ENCODE data around the gene RALB. TPM values are rescaled to one million over a fixed set of nuclear protein-coding genes. Genes with fewer than 3 reads are reported as not detected.

The RALB gene
- total and polyA plus RNA-seq, 9 donors = 42.4 to 73.0 (median 57.2) TPM

GRCh38 chr2:120224256-120224655 lies 28.4 kb upstream of the RALB start:
- no peak overlapping the region for H3K27ac ChIP-seq (ENCODE audit: low read length)

GRCh38 chr2:120224735-120225548 lies 27.7 kb upstream of the RALB start:
- no peak overlapping the region for H3K27ac ChIP-seq (ENCODE audit: low read length)
- peaks cover 12% of the 10 kb centered on the region for H3K27me3 ChIP-seq (ENCODE audit: control insufficient read depth, insufficient read depth, low read length)
- no peak for DNase-seq
- WGBS (ENCODE audit: insufficient coverage) = 95% methylated on average over 7 of the region's 9 CpGs
- H3K4me3 ChIP-seq (ENCODE audit: low read length) = no peak overlapping the region
- H3K9me3 ChIP-seq (replicated peaks; ENCODE audit: control insufficient read depth, low read depth, low read length) = peaks cover 17% of the 10 kb centered on the region
- H3K4me1 ChIP-seq (ENCODE audit: control insufficient read depth, insufficient read depth, low read length) = peaks cover 15% of the 10 kb centered on the region
- peaks cover 16% of the 10 kb centered on the region for H3K36me3 ChIP-seq (ENCODE audit: control insufficient read depth, insufficient read depth, low read length)

More at GRCh38 chr2:120224256-120224655, 28.4 kb upstream of the RALB start:
- H3K4me3 ChIP-seq (ENCODE audit: low read length) = no peak overlapping the region
- peaks cover 15% of the 10 kb centered on the region for H3K4me1 ChIP-seq (ENCODE audit: control insufficient read depth, insufficient read depth, low read length)
- H3K9me3 ChIP-seq (replicated peaks; ENCODE audit: control insufficient read depth, low read depth, low read length) = peaks cover 24% of the 10 kb centered on the region
- H3K36me3 ChIP-seq (ENCODE audit: control insufficient read depth, insufficient read depth, low read length) = peaks cover 23% of the 10 kb centered on the region
- WGBS (ENCODE audit: insufficient coverage) = 93% methylated on average over 13 of the region's 13 CpGs
- H3K27me3 ChIP-seq (ENCODE audit: control insufficient read depth, insufficient read depth, low read length) = peaks cover 12% of the 10 kb centered on the region
- no peak for DNase-seq

DNA sequence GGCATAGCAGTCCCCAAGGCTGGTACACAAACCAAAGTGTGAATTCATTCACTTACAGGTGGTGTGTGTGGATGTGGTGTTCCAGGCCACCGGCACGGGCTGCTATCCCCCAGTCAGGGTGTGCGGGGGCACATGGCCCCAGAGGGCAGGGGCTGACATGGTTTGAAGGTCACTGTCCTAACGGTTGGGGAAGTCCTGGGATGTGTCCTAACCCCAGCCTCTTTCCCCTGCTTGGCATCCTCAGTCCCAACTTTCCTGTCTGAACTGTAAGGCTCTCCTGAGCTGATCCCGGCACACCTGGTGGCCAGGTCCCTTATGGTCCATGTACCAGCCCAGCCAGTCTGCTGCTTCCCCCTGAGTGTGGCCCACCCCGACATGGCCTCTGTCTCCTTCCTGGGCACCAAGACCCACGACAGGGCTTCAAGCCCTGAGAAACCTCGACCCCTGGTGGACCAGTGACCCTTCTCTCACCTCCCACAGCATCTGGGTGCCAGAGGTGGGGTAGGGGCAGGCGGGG lies 27.0 kb upstream of the RALB start:
- peaks cover 15% of the 10 kb centered on the region for H3K9me3 ChIP-seq (replicated peaks; ENCODE audit: control insufficient read depth, low read depth, low read length)
- H3K27me3 ChIP-seq (ENCODE audit: control insufficient read depth, insufficient read depth, low read length) = peaks cover 12% of the 10 kb centered on the region
- no peak overlapping the region for H3K27ac ChIP-seq (ENCODE audit: low read length)
- no peak for DNase-seq
- peaks cover 10% of the 10 kb centered on the region for H3K36me3 ChIP-seq (ENCODE audit: control insufficient read depth, insufficient read depth, low read length)
- H3K4me1 ChIP-seq (ENCODE audit: control insufficient read depth, insufficient read depth, low read length) = peaks cover 15% of the 10 kb centered on the region
- H3K4me3 ChIP-seq (ENCODE audit: low read length) = no peak overlapping the region
- WGBS (ENCODE audit: insufficient coverage) = 90% methylated on average over 5 of the region's 9 CpGs

- peaks cover 14% of the 10 kb centered on the region for H3K27me3 ChIP-seq (ENCODE audit: control insufficient read depth, insufficient read depth, low read length)
- H3K27ac ChIP-seq (ENCODE audit: low read length) = no peak overlapping the region
- H3K36me3 ChIP-seq (ENCODE audit: control insufficient read depth, insufficient read depth, low read length) = peaks cover 8% of the 10 kb centered on the region
- 82% methylated on average over 8 of the region's 9 CpGs for WGBS (ENCODE audit: insufficient coverage)
- H3K9me3 ChIP-seq (replicated peaks; ENCODE audit: control insufficient read depth, low read depth, low read length) = peaks cover 15% of the 10 kb centered on the region
- peaks cover 15% of the 10 kb centered on the region for H3K4me1 ChIP-seq (ENCODE audit: control insufficient read depth, insufficient read depth, low read length)
- no peak overlapping the region for H3K4me3 ChIP-seq (ENCODE audit: low read length)
- DNase-seq = no peak
These were observed 26.3 kb upstream of the RALB start for GRCh38 chr2:120226316-120226715.

DNA sequence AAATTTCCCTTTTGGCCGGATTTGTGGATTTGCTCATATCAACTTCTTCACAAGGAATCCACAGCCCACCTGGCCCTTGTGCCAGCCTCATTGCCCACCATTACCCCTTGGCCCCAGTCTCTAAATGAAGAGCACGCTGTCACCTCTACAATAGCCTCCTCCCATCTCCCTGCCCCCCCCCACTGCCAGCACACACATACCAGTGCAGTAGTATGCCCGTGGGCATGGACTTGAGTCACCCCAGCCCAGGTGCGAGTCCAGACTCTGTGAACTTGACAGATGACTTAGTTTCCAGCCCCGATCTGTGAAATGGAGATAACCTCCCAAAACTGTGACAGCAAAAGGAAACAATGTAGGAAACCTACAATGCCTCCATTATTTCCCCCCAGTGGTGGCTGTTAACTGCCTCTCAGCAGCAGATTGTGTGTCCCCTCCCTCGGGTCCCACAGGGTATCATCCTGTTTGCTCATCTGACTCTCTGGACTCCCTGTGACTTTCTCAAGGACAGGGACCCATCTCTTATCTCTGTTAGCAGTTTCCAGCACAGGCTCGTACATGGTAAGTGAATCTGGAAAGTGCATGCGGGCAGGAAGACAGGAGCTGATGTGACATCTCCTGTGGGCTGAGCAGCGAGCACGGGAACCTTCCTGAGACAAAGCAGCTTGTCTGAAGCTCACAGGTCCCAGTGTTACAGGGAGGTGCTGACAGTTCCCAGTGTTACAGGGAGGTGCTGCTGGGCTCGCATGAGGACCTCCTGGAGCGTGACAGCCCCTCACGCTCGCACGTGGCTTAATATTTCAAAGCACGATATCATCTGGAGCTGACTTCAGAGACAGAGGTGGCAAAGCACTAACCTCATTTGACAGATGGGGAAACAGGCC lies 25.3 kb upstream of the RALB start:
- Histone ChIP-seq H3K9me3 (replicated peaks; ENCODE audit: control insufficient read depth, low read depth, low read length) (peaks cover 5% of the 10 kb centered on the region), H3K36me3 (ENCODE audit: control insufficient read depth, insufficient read depth, low read length) (no peaks in the 10 kb centered on the region), H3K27ac (ENCODE audit: low read length) (no peak overlapping the region), H3K4me3 (ENCODE audit: low read length) (no peak overlapping the region), H3K27me3 (ENCODE audit: control insufficient read depth, insufficient read depth, low read length) (peaks cover 14% of the 10 kb centered on the region), H3K4me1 (ENCODE audit: control insufficient read depth, insufficient read depth, low read length) (peaks cover 21% of the 10 kb centered on the region)
- 53% methylated on average over 15 of the region's 16 CpGs for WGBS (ENCODE audit: insufficient coverage)
- no peak for DNase-seq

- DNase-seq = no peak
- no peak overlapping the region for H3K27ac ChIP-seq (ENCODE audit: low read length)
- peaks cover 17% of the 10 kb centered on the region for H3K4me1 ChIP-seq (ENCODE audit: control insufficient read depth, insufficient read depth, low read length)
- no peaks in the 10 kb centered on the region for H3K36me3 ChIP-seq (ENCODE audit: control insufficient read depth, insufficient read depth, low read length)
- peaks cover 14% of the 10 kb centered on the region for H3K27me3 ChIP-seq (ENCODE audit: control insufficient read depth, insufficient read depth, low read length)
- no peaks in the 10 kb centered on the region for H3K9me3 ChIP-seq (replicated peaks; ENCODE audit: control insufficient read depth, low read depth, low read length)
- no peak overlapping the region for H3K4me3 ChIP-seq (ENCODE audit: low read length)
- WGBS (ENCODE audit: insufficient coverage) = 38% methylated on average over 2 of the region's 5 CpGs
These were observed 24.1 kb upstream of the RALB start for GRCh38 chr2:120228503-120228902.

- Histone ChIP-seq H3K4me3 (ENCODE audit: low read length) (no peak overlapping the region), H3K27me3 (ENCODE audit: control insufficient read depth, insufficient read depth, low read length) (peaks cover 8% of the 10 kb centered on the region), H3K9me3 (replicated peaks; ENCODE audit: control insufficient read depth, low read depth, low read length) (no peaks in the 10 kb centered on the region), H3K36me3 (ENCODE audit: control insufficient read depth, insufficient read depth, low read length) (no peaks in the 10 kb centered on the region), H3K27ac (ENCODE audit: low read length) (no peak overlapping the region), H3K4me1 (ENCODE audit: control insufficient read depth, insufficient read depth, low read length) (peaks cover 10% of the 10 kb centered on the region)
- 88% methylated on average over 6 of the region's 10 CpGs for WGBS (ENCODE audit: insufficient coverage)
- DNase-seq = no peak
These were observed 23.3 kb upstream of the RALB start for GRCh38 chr2:120229341-120229740.

DNA sequence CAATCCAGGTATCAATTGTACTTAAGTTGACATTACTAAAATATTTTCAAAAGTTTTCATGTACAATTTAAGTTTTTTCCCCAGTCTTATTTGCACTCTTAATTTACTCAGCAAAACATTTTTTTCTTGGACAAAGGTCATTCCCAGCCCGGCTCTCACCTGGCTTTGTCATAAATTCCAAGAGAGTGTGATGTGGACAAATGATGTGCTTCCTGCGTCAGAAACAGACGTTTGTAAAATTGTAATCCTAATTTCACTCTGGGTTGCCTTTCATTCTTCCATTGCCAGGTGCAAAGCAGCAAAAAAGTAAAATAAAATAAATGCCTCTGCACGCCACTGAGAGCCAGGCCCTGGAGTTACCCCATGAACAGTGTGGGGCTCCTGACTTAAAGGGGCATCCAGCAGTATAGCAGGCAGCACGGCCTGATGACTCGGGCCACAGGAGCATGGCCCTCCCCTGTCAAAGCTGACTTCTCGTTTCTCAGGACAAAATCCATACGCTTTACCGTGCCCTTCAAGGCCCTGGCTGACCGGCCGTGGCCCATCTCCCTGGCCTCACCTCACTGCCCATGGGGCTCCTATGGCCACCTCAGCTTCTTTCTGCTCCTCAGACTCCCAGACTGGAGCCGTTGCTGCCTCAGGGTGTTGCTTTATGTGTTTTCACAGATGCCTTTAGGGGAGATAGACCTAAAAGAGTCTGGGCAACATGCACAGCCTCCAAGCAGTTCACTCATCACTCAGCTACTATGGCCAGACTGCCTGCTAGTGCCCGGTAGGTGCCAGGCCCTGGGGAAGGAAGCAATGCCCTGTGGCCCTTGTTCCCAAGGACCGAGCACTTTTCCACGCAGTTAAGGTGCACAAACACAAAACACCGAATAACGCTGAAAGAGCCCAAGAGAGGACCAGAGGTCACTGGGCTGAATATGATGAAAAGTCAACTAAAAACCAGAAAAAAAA lies 21.9 kb upstream of the RALB start:
- no peaks in the 10 kb centered on the region for H3K36me3 ChIP-seq (ENCODE audit: control insufficient read depth, insufficient read depth, low read length)
- no peak for DNase-seq
- H3K27me3 ChIP-seq (ENCODE audit: control insufficient read depth, insufficient read depth, low read length) = peaks cover 7% of the 10 kb centered on the region
- H3K4me1 ChIP-seq (ENCODE audit: control insufficient read depth, insufficient read depth, low read length) = peaks cover 10% of the 10 kb centered on the region
- H3K4me3 ChIP-seq (ENCODE audit: low read length) = no peak overlapping the region
- WGBS (ENCODE audit: insufficient coverage) = 86% methylated on average over 12 of the region's 17 CpGs
- H3K9me3 ChIP-seq (replicated peaks; ENCODE audit: control insufficient read depth, low read depth, low read length) = no peaks in the 10 kb centered on the region
- no peak overlapping the region for H3K27ac ChIP-seq (ENCODE audit: low read length)

DNA sequence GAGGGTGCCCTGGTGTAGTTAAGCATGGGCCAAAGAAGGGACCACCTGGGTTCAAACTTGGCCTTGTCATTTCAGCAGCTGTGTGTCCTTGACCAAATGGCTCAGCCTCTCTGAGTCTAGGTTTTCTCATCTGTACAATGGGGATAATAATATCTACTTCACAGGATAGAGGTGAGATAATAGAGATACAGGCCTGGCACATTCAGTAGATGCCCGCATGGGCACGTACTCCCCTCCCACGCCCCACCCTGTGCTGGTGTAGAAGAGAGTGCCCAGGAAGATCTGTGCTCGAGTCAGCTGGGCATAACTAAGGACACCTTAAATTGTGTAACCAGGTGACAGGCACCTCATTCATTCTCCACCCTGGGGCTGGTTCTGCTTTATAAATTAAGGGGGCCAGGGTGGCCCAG lies 21.1 kb upstream of the RALB start:
- H3K27ac ChIP-seq (ENCODE audit: low read length) = no peak overlapping the region
- no peaks in the 10 kb centered on the region for H3K36me3 ChIP-seq (ENCODE audit: control insufficient read depth, insufficient read depth, low read length)
- H3K4me1 ChIP-seq (ENCODE audit: control insufficient read depth, insufficient read depth, low read length) = peaks cover 14% of the 10 kb centered on the region
- peaks cover 7% of the 10 kb centered on the region for H3K27me3 ChIP-seq (ENCODE audit: control insufficient read depth, insufficient read depth, low read length)
- H3K4me3 ChIP-seq (ENCODE audit: low read length) = peak overlapping the region; percentile 42
- DNase-seq = no peak
- no peaks in the 10 kb centered on the region for H3K9me3 ChIP-seq (replicated peaks; ENCODE audit: control insufficient read depth, low read depth, low read length)
- WGBS (ENCODE audit: insufficient coverage) = 60% methylated on average over 1 of the region's 4 CpGs

Measured in muscle of leg (tissue), 11 donors.